Measurements from ENCODE around the gene TFDP1. TPM values are rescaled to one million over a fixed set of nuclear protein-coding genes. Genes with fewer than 3 reads are reported as not detected.

Gene TFDP1
- total RNA-seq, 4 donors from 2014 or later: 19.2 to 45.3 (median 34.1) TPM

GRCh38 chr13:113641426-113641825, 56.9 kb downstream of the TFDP1 start:
- Histone ChIP-seq H3K9me3 (no peaks in the 10 kb centered on the region), H3K27ac (no peak overlapping the region), H3K27me3 (no peaks in the 10 kb centered on the region), H3K4me1 (peaks cover 0 to 2% (median 0%) of the 10 kb centered on the region in 4 donors), H3K4me3 (no peak overlapping the region), H3K36me3 (peaks cover 0 to 51% (median 8%) of the 10 kb centered on the region in 3 donors)
- TF ChIP-seq POLR2A (IDR thresholded peaks at IDR 0.05) (no peak), CTCF (IDR thresholded peaks at IDR 0.05) (no peak), EP300 (IDR thresholded peaks at IDR 0.05) (no peak)
- peak in 1 of 2 donors; percentile 5 for DNase-seq (ENCODE audit: low spot score in 2 of 2)
- 85 to 99% methylated on average over 7 of the region's 7 CpGs for WGBS, 2 donors

- Histone ChIP-seq H3K36me3 (peaks cover 0 to 40% (median 4%) of the 10 kb centered on the region in 3 donors), H3K27me3 (no peaks in the 10 kb centered on the region), H3K9me3 (no peaks in the 10 kb centered on the region), H3K4me1 (peaks cover 0 to 13% (median 4%) of the 10 kb centered on the region in 4 donors), H3K4me3 (no peak overlapping the region), H3K27ac (no peak overlapping the region)
- no peak for DNase-seq (ENCODE audit: low spot score in 2 of 2)
- TF ChIP-seq POLR2A (IDR thresholded peaks at IDR 0.05) (no peak), CTCF (IDR thresholded peaks at IDR 0.05) (no peak), EP300 (IDR thresholded peaks at IDR 0.05) (no peak)
- WGBS, 2 donors: 90 to 93% methylated on average over 2 of the region's 2 CpGs
Observed at GRCh38 chr13:113642563-113642962, 58.0 kb downstream of the TFDP1 start.

GRCh38 chr13:113643593-113643992, 59.0 kb downstream of the TFDP1 start:
- 96 to 98% methylated on average over 5 of the region's 5 CpGs for WGBS, 2 donors
- Histone ChIP-seq H3K36me3 (peaks cover 0 to 30% (median 4%) of the 10 kb centered on the region in 3 donors), H3K4me1 (peaks cover 0 to 18% (median 4%) of the 10 kb centered on the region in 4 donors), H3K27me3 (no peaks in the 10 kb centered on the region), H3K4me3 (no peak overlapping the region), H3K27ac (no peak overlapping the region), H3K9me3 (no peaks in the 10 kb centered on the region)
- DNase-seq (ENCODE audit: low spot score in 2 of 2): no peak
- TF ChIP-seq POLR2A (IDR thresholded peaks at IDR 0.05): no peak
- TF ChIP-seq CTCF (IDR thresholded peaks at IDR 0.05): no peak
- no peak for TF ChIP-seq EP300 (IDR thresholded peaks at IDR 0.05)

GRCh38 chr13:113644800-113645199, 60.2 kb downstream of the TFDP1 start:
- no peak for TF ChIP-seq EP300 (IDR thresholded peaks at IDR 0.05)
- TF ChIP-seq CTCF (IDR thresholded peaks at IDR 0.05): no peak
- TF ChIP-seq POLR2A (IDR thresholded peaks at IDR 0.05): no peak
- Histone ChIP-seq H3K27ac (no peak overlapping the region), H3K4me1 (peaks cover 0 to 18% (median 4%) of the 10 kb centered on the region in 4 donors), H3K27me3 (no peaks in the 10 kb centered on the region), H3K4me3 (no peak overlapping the region), H3K9me3 (no peaks in the 10 kb centered on the region), H3K36me3 (peaks cover 0 to 20% (median 4%) of the 10 kb centered on the region in 3 donors)
- 94 to 98% methylated on average over 1 of the region's 1 CpG for WGBS, 2 donors
- DNase-seq (ENCODE audit: low spot score in 2 of 2): no peak

- Histone ChIP-seq H3K4me3 (no peak overlapping the region), H3K4me1 (peaks cover 0 to 18% (median 4%) of the 10 kb centered on the region in 4 donors), H3K27me3 (no peaks in the 10 kb centered on the region), H3K9me3 (no peaks in the 10 kb centered on the region), H3K36me3 (peaks cover 0 to 15% (median 4%) of the 10 kb centered on the region in 3 donors), H3K27ac (no peak overlapping the region)
- WGBS, 2 donors: 96% methylated on average over 9 of the region's 9 CpGs
- no peak for TF ChIP-seq EP300 (IDR thresholded peaks at IDR 0.05)
- no peak for TF ChIP-seq CTCF (IDR thresholded peaks at IDR 0.05)
- TF ChIP-seq POLR2A (IDR thresholded peaks at IDR 0.05): no peak
- DNase-seq (ENCODE audit: low spot score in 2 of 2): no peak
Observed at GRCh38 chr13:113645329-113645728, 60.8 kb downstream of the TFDP1 start.
